ENCODE results near the gene PEX5L.

Gene PEX5L

GRCh38 chr3:179991104-179991503 is 45.6 kb downstream of the PEX5L start:
- Histone ChIP-seq H2BK15ac (replicated peaks; ENCODE audit: low read depth) (no peak overlapping the region), H3K36me3 (ENCODE audit: control insufficient read depth, insufficient read depth, low read length) (no peaks in the 10 kb centered on the region), H3K4me3 (ENCODE audit: low read length) (no peak overlapping the region), H2AK5ac (ENCODE audit: low read length) (no peak overlapping the region), H4K8ac (ENCODE audit: low read depth, low read length) (no peak overlapping the region), H3K18ac (ENCODE audit: low read length) (no peak overlapping the region), H3K23ac (ENCODE audit: low read length) (no peak overlapping the region), H3K79me1 (ENCODE audit: low read length) (no peaks in the 10 kb centered on the region), H3K4ac (ENCODE audit: low read depth, low read length) (no peak overlapping the region), H2BK120ac (ENCODE audit: low read depth, low read length) (no peak overlapping the region), H3K27me3 (ENCODE audit: insufficient read depth, low read length, poor library complexity) (no peaks in the 10 kb centered on the region), H4K5ac (ENCODE audit: low read length) (no peak overlapping the region), H3K9ac (ENCODE audit: low read length) (no peak overlapping the region), H3K56ac (ENCODE audit: low read length) (no peak overlapping the region), H2BK5ac (ENCODE audit: low read length) (no peak overlapping the region), H3K79me2 (ENCODE audit: control insufficient read depth, insufficient read depth, low read length) (no peaks in the 10 kb centered on the region), H3K4me2 (ENCODE audit: low read length) (no peak overlapping the region), H3K27ac (ENCODE audit: low read depth, low read length) (no peak overlapping the region), H3K4me1 (ENCODE audit: control insufficient read depth, low read depth, low read length) (no peaks in the 10 kb centered on the region)
- DNase-seq: no peak
- no CpG with 5 or more reads among the region's 4 CpGs for WGBS (ENCODE audit: extremely low coverage, insufficient coverage, low lambda C conversion rate)

- Histone ChIP-seq H3K79me1 (ENCODE audit: low read length) (no peaks in the 10 kb centered on the region), H3K4me2 (ENCODE audit: low read length) (no peak overlapping the region), H3K9ac (ENCODE audit: low read length) (no peak overlapping the region), H2BK120ac (ENCODE audit: low read depth, low read length) (no peak overlapping the region), H3K4ac (ENCODE audit: low read depth, low read length) (no peak overlapping the region), H3K4me3 (ENCODE audit: low read length) (no peak overlapping the region), H2BK5ac (ENCODE audit: low read length) (no peak overlapping the region), H2AK5ac (ENCODE audit: low read length) (no peak overlapping the region), H3K36me3 (ENCODE audit: control insufficient read depth, insufficient read depth, low read length) (no peaks in the 10 kb centered on the region), H3K56ac (ENCODE audit: low read length) (no peak overlapping the region), H4K8ac (ENCODE audit: low read depth, low read length) (no peak overlapping the region), H3K27me3 (ENCODE audit: insufficient read depth, low read length, poor library complexity) (no peaks in the 10 kb centered on the region), H3K4me1 (ENCODE audit: control insufficient read depth, low read depth, low read length) (no peaks in the 10 kb centered on the region), H3K18ac (ENCODE audit: low read length) (no peak overlapping the region), H2BK15ac (replicated peaks; ENCODE audit: low read depth) (no peak overlapping the region), H3K27ac (ENCODE audit: low read depth, low read length) (no peak overlapping the region), H4K5ac (ENCODE audit: low read length) (no peak overlapping the region), H3K23ac (ENCODE audit: low read length) (no peak overlapping the region), H3K79me2 (ENCODE audit: control insufficient read depth, insufficient read depth, low read length) (no peaks in the 10 kb centered on the region)
- no peak for DNase-seq
Observed at GRCh38 chr3:179981646-179982045, 55.1 kb downstream of the PEX5L start.

- Histone ChIP-seq H3K9ac (ENCODE audit: low read length) (no peak overlapping the region), H3K18ac (ENCODE audit: low read length) (no peak overlapping the region), H3K4ac (ENCODE audit: low read depth, low read length) (no peak overlapping the region), H3K56ac (ENCODE audit: low read length) (no peak overlapping the region), H3K79me2 (ENCODE audit: control insufficient read depth, insufficient read depth, low read length) (no peaks in the 10 kb centered on the region), H2BK5ac (ENCODE audit: low read length) (no peak overlapping the region), H3K36me3 (ENCODE audit: control insufficient read depth, insufficient read depth, low read length) (no peaks in the 10 kb centered on the region), H2BK15ac (replicated peaks; ENCODE audit: low read depth) (no peak overlapping the region), H3K23ac (ENCODE audit: low read length) (no peak overlapping the region), H3K4me1 (ENCODE audit: control insufficient read depth, low read depth, low read length) (peaks cover 3% of the 10 kb centered on the region), H2BK120ac (ENCODE audit: low read depth, low read length) (no peak overlapping the region), H4K5ac (ENCODE audit: low read length) (no peak overlapping the region), H4K8ac (ENCODE audit: low read depth, low read length) (no peak overlapping the region), H3K79me1 (ENCODE audit: low read length) (no peaks in the 10 kb centered on the region), H3K27ac (ENCODE audit: low read depth, low read length) (no peak overlapping the region), H2AK5ac (ENCODE audit: low read length) (no peak overlapping the region), H3K27me3 (ENCODE audit: insufficient read depth, low read length, poor library complexity) (no peaks in the 10 kb centered on the region), H3K4me2 (ENCODE audit: low read length) (no peak overlapping the region), H3K4me3 (ENCODE audit: low read length) (no peak overlapping the region)
- no CpG with 5 or more reads among the region's 3 CpGs for WGBS (ENCODE audit: extremely low coverage, insufficient coverage, low lambda C conversion rate)
- no peak for DNase-seq
Observed at GRCh38 chr3:179977356-179977755, 59.4 kb downstream of the PEX5L start.

GRCh38 chr3:179973931-179974361 is 62.8 kb downstream of the PEX5L start:
- Histone ChIP-seq H3K4me2 (ENCODE audit: low read length) (no peak overlapping the region), H2AK5ac (ENCODE audit: low read length) (no peak overlapping the region), H3K4me1 (ENCODE audit: control insufficient read depth, low read depth, low read length) (peaks cover 3% of the 10 kb centered on the region), H3K18ac (ENCODE audit: low read length) (no peak overlapping the region), H3K9ac (ENCODE audit: low read length) (no peak overlapping the region), H4K8ac (ENCODE audit: low read depth, low read length) (no peak overlapping the region), H3K23ac (ENCODE audit: low read length) (no peak overlapping the region), H3K79me1 (ENCODE audit: low read length) (no peaks in the 10 kb centered on the region), H3K4me3 (ENCODE audit: low read length) (no peak overlapping the region), H2BK120ac (ENCODE audit: low read depth, low read length) (no peak overlapping the region), H3K36me3 (ENCODE audit: control insufficient read depth, insufficient read depth, low read length) (no peaks in the 10 kb centered on the region), H3K27ac (ENCODE audit: low read depth, low read length) (no peak overlapping the region), H3K27me3 (ENCODE audit: insufficient read depth, low read length, poor library complexity) (no peaks in the 10 kb centered on the region), H3K4ac (ENCODE audit: low read depth, low read length) (no peak overlapping the region), H3K56ac (ENCODE audit: low read length) (peak overlapping the region; percentile 77), H2BK5ac (ENCODE audit: low read length) (no peak overlapping the region), H2BK15ac (replicated peaks; ENCODE audit: low read depth) (no peak overlapping the region), H3K79me2 (ENCODE audit: control insufficient read depth, insufficient read depth, low read length) (no peaks in the 10 kb centered on the region), H4K5ac (ENCODE audit: low read length) (no peak overlapping the region)
- DNase-seq: peak; percentile 60
- WGBS (ENCODE audit: extremely low coverage, insufficient coverage, low lambda C conversion rate): no CpG with 5 or more reads among the region's 4 CpGs

GRCh38 chr3:179972881-179973423 is 63.8 kb downstream of the PEX5L start:
- H3K56ac ChIP-seq (ENCODE audit: low read length): no peak overlapping the region
- H4K5ac ChIP-seq (ENCODE audit: low read length): no peak overlapping the region
- H3K4me2 ChIP-seq (ENCODE audit: low read length): no peak overlapping the region
- H2AK5ac ChIP-seq (ENCODE audit: low read length): no peak overlapping the region
- H3K36me3 ChIP-seq (ENCODE audit: control insufficient read depth, insufficient read depth, low read length): no peaks in the 10 kb centered on the region
- H3K27me3 ChIP-seq (ENCODE audit: insufficient read depth, low read length, poor library complexity): no peaks in the 10 kb centered on the region
- no peak overlapping the region for H3K27ac ChIP-seq (ENCODE audit: low read depth, low read length)
- H3K23ac ChIP-seq (ENCODE audit: low read length): no peak overlapping the region
- H2BK5ac ChIP-seq (ENCODE audit: low read length): no peak overlapping the region
- no peak overlapping the region for H3K4me3 ChIP-seq (ENCODE audit: low read length)
- H3K4ac ChIP-seq (ENCODE audit: low read depth, low read length): no peak overlapping the region
- no peak overlapping the region for H3K9ac ChIP-seq (ENCODE audit: low read length)
- H3K18ac ChIP-seq (ENCODE audit: low read length): no peak overlapping the region
- DNase-seq: no peak
- H3K4me1 ChIP-seq (ENCODE audit: control insufficient read depth, low read depth, low read length): peaks cover 3% of the 10 kb centered on the region
- H2BK15ac ChIP-seq (replicated peaks; ENCODE audit: low read depth): no peak overlapping the region
- no peaks in the 10 kb centered on the region for H3K79me1 ChIP-seq (ENCODE audit: low read length)
- no peaks in the 10 kb centered on the region for H3K79me2 ChIP-seq (ENCODE audit: control insufficient read depth, insufficient read depth, low read length)
- H2BK120ac ChIP-seq (ENCODE audit: low read depth, low read length): no peak overlapping the region
- no peak overlapping the region for H4K8ac ChIP-seq (ENCODE audit: low read depth, low read length)
- no CpG with 5 or more reads among the region's 2 CpGs for WGBS (ENCODE audit: extremely low coverage, insufficient coverage, low lambda C conversion rate)

- H3K79me1 ChIP-seq (ENCODE audit: low read length): no peaks in the 10 kb centered on the region
- H2BK5ac ChIP-seq (ENCODE audit: low read length): no peak overlapping the region
- H3K4me1 ChIP-seq (ENCODE audit: control insufficient read depth, low read depth, low read length): peaks cover 3% of the 10 kb centered on the region
- H2BK15ac ChIP-seq (replicated peaks; ENCODE audit: low read depth): no peak overlapping the region
- no peaks in the 10 kb centered on the region for H3K79me2 ChIP-seq (ENCODE audit: control insufficient read depth, insufficient read depth, low read length)
- H3K4me2 ChIP-seq (ENCODE audit: low read length): no peak overlapping the region
- no peak overlapping the region for H2AK5ac ChIP-seq (ENCODE audit: low read length)
- H3K4ac ChIP-seq (ENCODE audit: low read depth, low read length): no peak overlapping the region
- WGBS (ENCODE audit: extremely low coverage, insufficient coverage, low lambda C conversion rate): no CpG with 5 or more reads among the region's 3 CpGs
- H3K9ac ChIP-seq (ENCODE audit: low read length): no peak overlapping the region
- H3K36me3 ChIP-seq (ENCODE audit: control insufficient read depth, insufficient read depth, low read length): no peaks in the 10 kb centered on the region
- H4K5ac ChIP-seq (ENCODE audit: low read length): no peak overlapping the region
- H3K23ac ChIP-seq (ENCODE audit: low read length): no peak overlapping the region
- H2BK120ac ChIP-seq (ENCODE audit: low read depth, low read length): no peak overlapping the region
- no peak overlapping the region for H3K56ac ChIP-seq (ENCODE audit: low read length)
- DNase-seq: no peak
- no peak overlapping the region for H3K4me3 ChIP-seq (ENCODE audit: low read length)
- H4K8ac ChIP-seq (ENCODE audit: low read depth, low read length): no peak overlapping the region
- no peaks in the 10 kb centered on the region for H3K27me3 ChIP-seq (ENCODE audit: insufficient read depth, low read length, poor library complexity)
- no peak overlapping the region for H3K27ac ChIP-seq (ENCODE audit: low read depth, low read length)
- no peak overlapping the region for H3K18ac ChIP-seq (ENCODE audit: low read length)
Observed at GRCh38 chr3:179971280-179971679, 65.5 kb downstream of the PEX5L start.
